A549 treated with ZK216348 at 1 μM for 4 hours (cell line): ENCODE measurements around the gene DEPDC1B. TPM values are rescaled to one million over a fixed set of nuclear protein-coding genes. Genes with fewer than 3 reads are reported as not detected.

Source experiments
- total RNA-seq: library from RNA; stranded (reverse); fragments of 200-300 nt; extraction: Qiagen RNA extraction; gene quantifications from 5 replicates; pipeline ENCODE4 v1.2.3, GENCODE V29; 2022; ENCODE audit warnings: low read depth

Gene DEPDC1B
- 13.1 to 17.4 TPM (median 15.1 TPM) in 5 replicates for total RNA-seq

GRCh38 chr5:60699609-60700415 lies at the start of gene DEPDC1B:
Gene DEPDC1B (minus strand): TSS chr5:60700166. CDS start chr5:60700093, 73 bp downstream.

Other genes with a start within 250 kb of the DEPDC1B start
- 7.4 to 14.1 TPM (median 11.3 TPM) in 5 replicates for gene ELOVL7, start 144.1 kb upstream of the DEPDC1B start, total RNA-seq
- gene ERCC8, start 244.9 kb upstream of the DEPDC1B start, total RNA-seq, result 11.9 to 15.7 TPM (median 13.0 TPM) in 5 replicates
- gene NDUFAF2, start 245.0 kb upstream of the DEPDC1B start, total RNA-seq, result 74.6 to 99.9 TPM (median 77.6 TPM) in 5 replicates